Skin of body (tissue), 2 donors: ENCODE measurements around the gene NPR2. TPM values are rescaled to one million over a fixed set of nuclear protein-coding genes. Genes with fewer than 3 reads are reported as not detected.

Source experiments
- DNase-seq: peaks from one replicate; lab custom pipeline; 2025; lab: John Stamatoyannopoulos, UW
- total RNA-seq: library from RNA; depleted of rRNA; stranded (reverse); fragments of >200 nt; gene quantifications from one replicate; pipeline ENCODE4 v1.2.3, GENCODE V29; 2014

Gene NPR2
- total RNA-seq, 1 donor from 2014 or later = 31.5 TPM

DNA sequence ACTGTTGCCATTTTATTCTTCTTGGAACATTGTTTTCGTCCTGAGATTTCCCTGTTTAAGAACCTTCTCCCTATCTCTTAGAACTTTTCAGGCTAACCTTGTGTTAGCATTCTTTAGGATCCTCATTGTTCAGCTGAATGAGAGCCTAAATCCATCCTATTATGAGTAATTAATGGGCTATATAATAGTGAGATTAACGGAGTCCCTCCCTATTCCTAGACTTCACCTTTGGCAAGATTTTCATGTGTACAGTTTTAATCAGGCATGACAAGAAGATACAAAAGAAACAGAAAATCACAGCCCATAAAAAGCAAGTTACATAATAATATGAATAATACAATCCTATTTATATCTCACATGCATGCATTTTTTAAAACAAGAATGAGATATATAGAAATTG lies 28.2 kb upstream of the NPR2 start:
- no peak for DNase-seq

DNA sequence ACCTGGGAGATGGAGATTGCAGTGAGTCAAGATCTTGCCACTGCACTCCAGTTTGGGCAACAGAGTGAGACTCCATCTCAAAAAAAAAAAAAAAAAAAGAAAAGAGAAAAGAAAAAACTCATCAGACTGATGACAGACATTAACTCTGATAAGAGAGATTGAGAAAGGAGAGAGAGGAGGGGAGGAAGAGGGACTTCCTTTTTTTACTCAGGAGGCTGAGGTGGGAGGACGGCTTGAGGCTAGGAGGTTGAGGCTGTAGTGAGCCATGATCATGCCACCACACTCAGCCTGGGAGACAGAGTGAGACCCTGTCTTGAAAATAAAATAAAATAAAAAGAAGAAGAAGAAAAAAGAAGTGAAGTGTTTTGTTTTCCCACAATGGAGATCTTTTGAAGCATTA lies 27.6 kb upstream of the NPR2 start:
- no peak for DNase-seq

DNA sequence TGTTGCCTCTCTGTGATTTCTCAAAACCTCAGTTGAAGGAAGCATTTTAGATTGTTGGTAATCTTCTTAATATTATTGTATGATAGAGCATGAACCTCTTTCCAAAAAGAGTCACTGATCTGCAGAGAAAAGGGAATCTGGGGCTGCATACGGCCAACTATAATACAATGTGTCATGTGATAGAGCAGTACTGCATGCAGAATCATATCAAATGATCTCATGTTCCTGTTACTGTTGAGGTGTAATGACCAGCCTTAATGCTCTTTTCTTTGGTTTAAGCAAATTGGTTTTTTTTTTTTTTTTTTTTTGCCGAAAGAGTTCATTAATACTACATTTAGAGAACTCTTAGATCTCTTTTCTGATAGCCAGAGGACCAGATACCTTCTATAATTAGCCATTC lies 24.4 kb upstream of the NPR2 start:
- no peak for DNase-seq

DNA sequence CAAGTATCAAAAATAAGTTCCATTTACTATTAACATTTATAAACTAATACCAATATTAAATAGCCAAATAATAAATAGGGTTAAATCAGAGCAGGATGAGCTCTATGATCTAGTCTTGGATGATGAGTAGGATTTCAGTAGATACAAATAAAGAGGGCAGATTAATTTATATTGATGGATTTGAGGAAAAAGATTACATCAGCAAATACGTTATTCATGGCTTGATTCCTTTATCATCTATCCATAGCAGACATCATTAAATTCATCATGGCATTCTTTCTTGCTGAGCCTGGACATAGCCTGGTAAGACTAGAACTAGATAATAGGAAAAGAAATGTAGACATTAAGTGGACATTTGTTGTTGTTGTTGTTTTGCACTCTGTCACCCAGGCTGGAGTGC lies 23.9 kb upstream of the NPR2 start:
- no peak for DNase-seq

DNA sequence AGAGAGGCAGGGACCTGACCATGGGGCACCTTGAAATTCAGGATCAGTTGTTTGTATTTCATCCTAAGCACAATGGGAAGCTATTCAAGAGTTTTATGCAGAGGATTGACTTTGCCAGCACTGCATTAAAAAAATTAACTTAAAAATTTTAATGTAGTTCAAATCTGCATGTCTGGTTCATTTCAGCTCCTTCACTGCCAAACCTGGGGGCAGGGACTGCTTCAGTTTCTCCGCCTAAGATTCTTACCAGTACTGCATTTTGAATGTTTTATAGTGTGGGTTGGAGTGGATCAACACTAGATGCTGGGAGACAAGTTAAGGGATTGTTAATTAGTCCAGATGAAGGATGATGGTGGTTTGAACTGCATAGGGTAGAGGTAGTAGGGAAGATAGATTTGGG lies 21.6 kb upstream of the NPR2 start:
- no peak for DNase-seq

DNA sequence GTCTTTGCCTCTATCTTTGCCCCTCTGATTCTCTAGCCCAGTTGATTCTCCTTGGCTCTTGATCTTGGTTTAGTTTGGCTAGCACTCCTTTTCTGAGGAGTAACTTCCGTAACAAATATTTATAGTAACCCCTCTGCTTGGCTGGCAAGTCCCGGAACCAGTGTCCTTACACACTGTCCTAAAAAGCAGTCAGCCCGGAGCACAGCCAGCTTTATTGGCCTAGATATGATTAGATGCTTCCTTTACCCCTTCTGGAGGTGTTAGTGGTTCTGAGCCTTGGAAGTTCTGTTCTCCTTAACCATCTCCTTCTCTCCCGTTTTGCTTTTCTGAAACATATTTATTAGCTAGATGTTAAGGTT lies 20.3 kb upstream of the NPR2 start:
- no peak for DNase-seq

DNA sequence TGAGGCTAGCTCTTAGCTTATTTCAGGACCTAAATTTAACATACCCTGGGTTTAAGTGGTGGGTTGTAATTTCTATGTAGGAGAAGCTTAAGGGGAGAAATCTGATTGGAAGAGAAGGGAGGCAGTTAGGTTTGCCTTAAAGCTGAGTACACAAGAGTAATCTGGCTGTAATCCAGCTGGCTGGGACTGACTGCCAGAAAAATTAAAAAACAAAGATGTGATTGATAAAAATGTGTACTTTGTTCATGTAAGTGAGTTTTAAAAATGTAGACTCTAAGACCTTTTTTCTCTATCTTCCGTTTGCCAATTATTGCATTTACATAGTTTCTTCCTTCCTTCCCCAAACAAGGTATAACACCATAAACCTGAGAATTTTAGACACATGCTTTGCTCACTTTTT lies 19.9 kb upstream of the NPR2 start:
- DNase-seq = no peak

DNA sequence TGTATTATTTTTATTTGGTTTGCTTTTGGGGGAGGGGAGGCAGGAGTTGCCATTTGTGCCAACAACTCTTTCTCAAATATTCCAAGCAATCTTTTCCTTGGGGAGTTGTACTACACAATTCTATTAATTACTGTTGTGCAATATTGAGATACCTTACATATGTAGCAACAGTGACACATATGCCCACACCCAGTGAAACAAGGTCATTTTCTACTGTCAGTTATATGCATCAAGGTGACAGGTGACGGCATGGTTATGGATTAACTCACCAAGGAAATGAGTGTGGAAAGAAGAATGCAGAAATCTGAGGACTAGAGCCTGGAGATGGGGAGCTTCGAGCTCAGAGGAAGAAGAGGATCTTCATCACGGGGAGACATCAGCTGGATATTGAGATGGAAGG lies 19.4 kb upstream of the NPR2 start:
- DNase-seq = no peak

DNA sequence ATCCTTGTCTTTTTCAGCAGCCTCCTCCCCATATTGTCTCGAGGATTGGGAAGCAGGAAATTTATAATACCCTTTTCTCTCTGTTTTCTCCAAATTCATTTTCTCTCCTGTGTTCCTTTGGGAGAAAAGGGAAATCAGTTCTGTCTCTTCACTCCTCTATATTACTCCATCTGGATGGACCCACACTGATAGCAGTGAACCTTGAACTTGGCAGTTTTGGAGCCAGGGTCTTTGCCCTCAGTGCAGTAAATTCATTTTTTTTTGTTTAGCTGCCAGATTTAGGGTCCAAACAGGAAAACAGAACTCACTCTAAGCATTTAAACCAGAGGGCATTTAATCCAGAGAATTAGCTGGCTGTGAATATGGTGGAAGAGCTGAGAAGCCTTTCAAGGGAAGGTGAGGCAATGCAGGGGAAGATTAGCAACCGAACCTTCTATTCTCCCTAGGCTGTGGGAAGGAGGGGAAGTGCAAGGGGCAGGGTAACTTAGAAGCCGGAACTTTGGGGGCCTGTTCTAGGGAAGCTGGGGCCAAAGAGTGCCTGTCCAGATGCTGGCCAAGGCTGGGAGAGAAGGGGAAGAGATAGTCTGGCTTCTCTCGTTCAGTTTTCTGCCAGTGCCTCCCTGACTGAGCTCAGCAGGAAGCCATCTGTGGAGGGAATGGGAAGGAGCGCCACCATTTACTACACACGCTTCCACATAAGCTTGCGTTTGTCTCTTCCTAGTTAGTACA lies 16.3 kb upstream of the NPR2 start:
- no peak for DNase-seq

DNA sequence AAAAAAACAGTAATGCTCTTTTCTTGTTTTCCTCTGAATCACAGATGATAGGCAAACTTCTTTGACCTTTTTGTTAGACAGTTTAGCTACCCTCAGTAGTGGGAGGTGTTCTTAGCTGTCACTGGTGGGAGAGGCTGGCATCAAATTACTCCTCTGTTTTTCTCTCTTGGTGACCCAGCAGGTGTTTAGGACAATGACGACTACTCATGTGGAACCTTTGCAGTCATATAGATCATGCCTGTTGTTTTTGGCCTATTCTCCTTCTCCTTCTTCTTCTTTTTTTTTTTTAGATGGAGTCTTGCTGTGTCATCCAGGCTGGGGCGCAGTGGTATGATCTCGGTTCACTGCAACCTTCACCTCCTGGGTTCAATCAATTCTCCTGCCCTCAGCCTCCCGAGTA lies 15.4 kb upstream of the NPR2 start:
- no peak for DNase-seq

DNA sequence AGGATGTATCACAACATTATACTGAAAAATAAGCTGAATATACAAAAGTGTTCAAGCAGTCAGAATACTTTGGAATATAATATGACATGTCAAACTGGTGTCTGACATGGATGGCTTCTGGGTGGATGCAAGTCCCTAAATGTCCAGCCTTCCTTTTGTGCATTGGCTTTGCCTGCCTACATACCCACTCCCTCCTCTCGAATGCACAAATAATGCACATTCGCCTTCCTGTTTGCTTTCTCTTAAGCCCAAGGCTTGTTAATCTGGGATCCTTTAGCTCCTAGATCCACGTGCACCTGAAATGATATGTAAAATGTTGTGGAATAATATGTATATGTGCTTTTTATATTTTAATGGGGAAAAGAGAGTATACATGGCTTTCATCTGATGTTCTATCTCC lies 12.9 kb upstream of the NPR2 start:
- no peak for DNase-seq

DNA sequence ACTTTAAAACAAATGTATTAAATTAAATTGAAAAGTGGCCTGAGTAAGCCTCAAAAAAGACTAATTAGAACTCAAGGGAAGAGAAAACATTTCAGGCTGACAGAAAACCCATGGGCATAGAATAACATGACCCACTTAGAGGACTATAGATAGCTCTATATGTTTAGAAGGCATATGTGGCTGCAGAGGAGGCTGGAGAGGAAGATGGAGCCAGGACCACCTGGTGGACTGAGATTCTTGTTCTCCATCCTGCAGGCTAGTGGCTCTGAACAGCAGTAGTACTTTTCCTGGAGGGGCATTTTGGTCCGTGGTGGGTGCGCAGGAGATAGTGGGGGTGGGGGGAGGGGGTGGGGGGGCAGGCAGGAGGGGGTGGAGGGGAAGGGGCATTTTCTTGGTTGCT lies 10.3 kb upstream of the NPR2 start:
- no peak for DNase-seq

DNA sequence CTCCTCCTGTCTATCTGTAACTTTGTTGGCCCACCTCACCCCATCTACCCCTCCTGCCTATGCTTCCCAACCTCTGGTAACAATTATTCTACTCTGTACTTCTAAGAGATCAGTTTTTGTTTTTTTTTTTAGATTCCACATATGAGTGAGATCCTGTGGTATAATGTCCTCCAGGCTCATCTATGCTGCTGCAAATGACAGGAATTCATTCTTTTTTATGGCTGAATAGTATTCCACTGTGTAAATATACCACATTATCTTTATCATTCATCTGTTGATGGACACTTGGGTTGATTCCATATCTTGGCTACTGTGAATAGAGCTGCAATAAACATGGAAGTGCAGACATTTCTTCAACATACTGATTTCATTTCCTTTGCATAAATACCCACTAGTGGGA lies 8.0 kb upstream of the NPR2 start:
- DNase-seq = no peak

DNA sequence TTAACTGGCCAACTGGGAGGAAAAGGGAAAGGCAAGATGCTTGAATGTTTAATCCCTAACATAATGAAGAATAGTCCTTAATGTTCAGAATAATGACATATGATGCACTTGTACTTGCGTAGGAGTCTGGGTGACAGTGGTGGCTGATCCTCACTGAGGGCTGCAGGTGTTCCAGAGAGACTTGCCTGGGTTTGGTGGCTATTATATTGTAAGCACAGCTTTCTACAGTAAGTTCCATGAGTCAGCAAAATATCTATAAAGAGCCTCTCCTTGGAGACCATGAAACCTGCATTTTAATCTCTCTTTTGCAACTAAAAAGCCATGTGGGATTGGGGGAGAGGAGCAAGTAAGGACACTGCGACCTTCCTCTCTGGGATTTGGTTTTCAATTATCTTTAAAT lies 1.9 kb upstream of the NPR2 start:
- DNase-seq = no peak

DNA sequence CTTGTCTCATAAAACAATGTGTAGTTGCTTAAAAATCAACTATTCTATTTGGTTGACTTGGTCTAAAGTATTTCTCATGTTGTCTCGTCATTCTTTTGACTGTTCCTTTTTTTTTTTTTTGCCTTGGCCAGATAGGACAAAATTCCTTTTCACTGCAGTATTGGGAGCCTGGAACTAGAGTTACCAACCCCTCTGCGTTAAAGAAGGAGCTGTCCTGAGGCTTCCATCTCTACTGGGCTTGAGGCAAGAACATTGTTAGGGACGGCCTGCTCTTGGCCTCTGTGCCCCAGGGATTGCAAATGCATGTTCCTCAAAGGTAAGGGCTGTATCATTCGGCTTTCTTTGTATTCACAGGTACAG lies 1.4 kb upstream of the NPR2 start:
- DNase-seq = no peak

DNA sequence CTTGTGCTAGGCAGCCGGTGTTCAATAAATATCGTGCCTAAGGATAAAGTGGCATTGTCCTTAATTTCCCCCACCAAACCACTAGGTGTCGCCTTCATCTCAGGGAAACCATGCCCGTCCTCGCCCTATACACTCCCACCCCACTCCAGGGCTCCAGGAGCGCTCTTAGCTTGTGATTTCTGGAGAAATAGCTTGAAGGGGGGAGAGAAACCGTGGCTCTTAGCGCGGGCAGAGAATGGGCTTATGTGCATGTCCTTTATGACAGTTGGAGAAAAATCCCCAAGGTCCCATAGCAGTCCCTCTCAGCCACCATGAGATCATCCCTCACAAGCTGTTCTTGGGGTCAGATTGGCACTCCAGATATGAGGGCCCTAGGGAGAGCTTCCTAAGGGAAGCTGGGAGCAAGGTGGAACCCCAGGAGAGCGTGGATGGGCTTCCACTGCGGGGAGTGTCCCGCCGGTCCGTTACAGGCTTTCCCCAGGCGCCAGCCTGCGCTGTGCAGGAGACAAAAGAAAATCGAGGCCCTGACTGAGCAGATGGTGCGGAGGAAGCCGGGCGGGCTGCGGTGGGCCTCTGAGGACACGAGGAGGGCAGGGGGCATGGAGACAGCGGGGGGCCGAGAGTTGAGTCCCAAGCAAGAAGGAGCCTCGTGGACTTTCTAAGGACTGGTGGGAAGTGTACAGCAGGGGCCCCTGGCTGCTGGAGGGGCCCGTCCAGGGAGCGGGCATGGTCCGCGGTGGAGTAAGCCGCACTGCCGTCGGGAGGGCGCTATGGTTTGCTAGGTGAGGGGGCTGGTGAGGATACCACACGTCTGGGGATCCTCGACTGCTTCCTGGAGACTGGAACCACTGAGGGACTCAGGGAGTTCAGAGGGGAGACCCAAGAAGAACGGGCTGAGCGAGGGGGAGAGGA lies 750 bp upstream of the NPR2 start:
- DNase-seq = peak; percentile 94

DNA sequence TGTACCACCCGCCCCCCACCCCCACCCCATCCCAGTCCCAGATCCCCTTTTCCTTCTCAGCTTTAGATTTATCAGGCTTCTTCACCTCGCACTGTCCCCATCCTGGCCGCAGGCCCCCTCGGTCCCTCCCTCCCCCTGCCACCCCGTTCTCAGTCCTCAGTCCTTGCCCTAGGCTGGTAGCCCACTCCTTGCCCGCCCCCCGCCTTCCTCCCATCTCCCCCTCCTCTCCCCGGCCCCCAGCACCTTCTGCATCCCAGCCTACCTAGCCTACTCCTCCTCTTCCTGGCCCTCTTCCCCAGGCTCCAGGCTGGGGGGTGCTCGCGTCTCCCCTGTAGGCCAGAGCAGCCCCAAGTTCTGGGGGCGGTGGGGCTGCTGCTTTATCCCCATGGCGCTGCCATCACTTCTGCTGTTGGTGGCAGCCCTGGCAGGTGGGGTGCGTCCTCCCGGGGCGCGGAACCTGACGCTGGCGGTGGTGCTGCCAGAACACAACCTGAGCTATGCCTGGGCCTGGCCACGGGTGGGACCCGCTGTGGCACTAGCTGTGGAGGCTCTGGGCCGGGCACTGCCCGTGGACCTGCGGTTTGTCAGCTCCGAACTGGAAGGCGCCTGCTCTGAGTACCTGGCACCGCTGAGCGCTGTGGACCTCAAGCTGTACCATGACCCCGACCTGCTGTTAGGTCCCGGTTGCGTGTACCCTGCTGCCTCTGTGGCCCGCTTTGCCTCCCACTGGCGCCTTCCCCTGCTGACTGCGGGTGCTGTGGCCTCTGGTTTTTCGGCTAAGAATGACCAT lies 828 bp downstream of the NPR2 start:
- DNase-seq = no peak

DNA sequence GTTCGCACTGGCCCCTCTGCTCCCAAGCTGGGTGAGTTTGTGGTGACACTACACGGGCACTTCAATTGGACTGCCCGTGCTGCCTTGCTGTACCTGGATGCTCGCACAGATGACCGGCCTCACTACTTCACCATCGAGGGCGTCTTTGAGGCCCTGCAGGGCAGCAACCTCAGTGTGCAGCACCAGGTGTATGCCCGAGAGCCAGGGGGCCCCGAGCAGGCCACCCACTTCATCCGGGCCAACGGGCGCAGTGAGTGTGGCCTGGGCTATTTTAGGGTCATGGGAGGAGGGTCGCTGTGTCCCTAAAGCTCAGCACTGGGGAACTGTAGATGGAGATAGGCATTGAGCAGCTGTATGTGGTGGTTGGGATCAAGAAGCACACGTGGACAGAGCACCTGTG lies 1.4 kb downstream of the NPR2 start:
- DNase-seq = no peak

DNA sequence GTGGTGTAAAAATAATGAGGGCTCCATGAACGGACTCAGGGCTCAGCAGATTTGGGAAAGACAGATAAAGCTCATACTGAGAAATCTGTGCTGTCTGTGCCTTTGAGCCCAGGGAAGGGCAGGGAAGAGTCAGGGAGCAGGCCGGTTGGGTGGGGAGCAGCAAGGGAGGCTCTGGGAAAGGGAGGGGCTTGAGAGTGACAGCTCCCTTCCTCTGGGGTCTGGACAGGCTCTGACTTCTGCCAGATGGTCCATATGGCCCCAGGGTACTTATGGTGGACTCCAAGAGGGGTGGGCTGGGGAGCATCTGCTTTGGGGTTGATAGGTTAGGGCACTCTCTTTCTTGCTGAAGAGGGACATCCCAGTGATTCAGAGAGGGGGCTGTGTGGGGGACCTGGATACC lies 2.1 kb downstream of the NPR2 start:
- DNase-seq = no peak

DNA sequence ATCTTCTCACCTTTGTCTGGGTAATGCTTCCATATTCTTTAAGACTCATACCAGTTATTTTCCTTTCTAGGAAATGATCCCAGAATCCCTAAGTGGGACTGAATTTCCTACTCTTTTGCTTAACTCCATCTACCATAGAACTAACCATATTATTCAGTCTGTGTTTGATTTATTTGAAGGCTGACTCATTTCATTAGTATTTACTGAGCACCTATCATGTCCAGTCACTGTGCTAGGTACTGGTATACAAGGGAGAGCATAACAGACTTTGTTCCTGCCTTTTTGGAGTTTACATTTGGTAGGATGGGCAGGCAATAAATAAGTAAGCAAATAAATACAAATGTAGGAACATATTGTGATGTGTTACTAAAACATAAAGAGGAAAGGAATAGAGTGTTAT lies 4.3 kb downstream of the NPR2 start:
- no peak for DNase-seq

DNA sequence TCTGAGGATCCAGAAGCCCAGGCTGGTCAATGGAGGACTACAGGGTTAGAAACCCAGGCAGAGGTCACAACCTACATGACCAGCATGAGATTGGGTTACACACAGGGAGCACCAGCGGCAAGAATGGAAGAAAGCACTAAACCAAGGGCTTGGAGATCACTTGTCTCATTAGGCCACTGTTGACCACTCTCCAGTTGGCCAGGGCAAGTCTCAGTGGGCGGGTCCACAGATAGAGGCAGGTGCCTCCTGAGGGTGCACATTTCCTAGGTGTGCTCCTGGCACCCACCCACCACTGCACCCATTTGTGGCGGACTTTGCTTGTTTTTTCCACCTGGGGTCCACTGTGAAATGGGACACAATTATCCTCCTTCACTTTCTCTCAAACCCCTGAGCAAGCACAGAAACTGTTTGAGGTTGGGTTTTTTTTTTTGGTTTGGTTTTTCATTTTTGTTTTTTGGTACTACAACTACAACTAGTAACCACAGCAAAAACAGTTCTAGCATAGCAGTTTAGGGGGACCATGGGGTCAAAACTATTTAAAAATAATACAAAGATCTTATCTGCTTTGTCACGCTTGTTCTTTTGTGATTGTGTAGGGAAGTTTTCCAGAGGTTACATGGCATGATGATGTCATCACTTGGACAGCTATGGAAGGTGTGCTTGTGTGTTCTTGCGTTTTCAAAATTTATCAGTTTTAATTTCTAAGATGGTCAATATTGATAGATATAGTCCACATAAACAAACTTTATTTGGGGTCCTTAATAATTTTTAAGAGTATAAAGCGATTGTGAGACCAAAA lies 6.1 kb downstream of the NPR2 start:
- DNase-seq = no peak
